Panc1 (cell line): ENCODE results near the gene ELFN1. TPM values are rescaled to one million over a fixed set of nuclear protein-coding genes. Genes with fewer than 3 reads are reported as not detected.

Experiments
- ATAC-seq: fragments of 200-7000 bp; cut with Tn5 transposase; 2 replicates; pipeline ENCODE4 v1.9.1; 2020; ENCODE audit warnings: mild to moderate bottlenecking, moderate library complexity
- BruUV-seq: library from RNA; stranded (reverse); fragments of 400-500 nt; replicated peaks from 2 replicates; lab custom pipeline; 2021; lab: Mats Ljungman, UMichigan
- CTCF ChIA-PET: fragments of 300-600 bp; sonication (Branson Sonifier 250); formaldehyde crosslinking; loops from one replicate; lab custom pipeline; 2022; ENCODE audit warnings: antibody characterized with exemption; lab: Charles Lee
- POLR2A ChIA-PET: fragments of 300-600 bp; sonication (Branson Sonifier 250); formaldehyde crosslinking; loops from one replicate; lab custom pipeline; 2022; ENCODE audit warnings: antibody characterized with exemption; lab: Charles Lee
- DNase-seq: peaks from one replicate; pipeline ENCODE4 v3.0.0-alpha.2; 2010; ENCODE audit warnings: low read depth, low spot score
- H3K27ac ChIP-seq: 2 replicates; pipeline ENCODE4 v1.5.1; 2011; ENCODE audit warnings: mild to moderate bottlenecking, low read length, inconsistent platforms
- H3K27me3 ChIP-seq: fragments of 200-500 bp; sonication (Bioruptor generic); 2 replicates; pipeline ENCODE4 v1.6.0; 2014; ENCODE audit warnings: low read length, inconsistent platforms; ENCODE audit not compliant: control insufficient read depth, insufficient read depth
- H3K36me3 ChIP-seq: fragments of 200-500 bp; sonication (Bioruptor generic); 2 replicates; pipeline ENCODE4 v1.5.1; 2014; ENCODE audit warnings: inconsistent platforms, mild to moderate bottlenecking, low read length, moderate library complexity; ENCODE audit not compliant: control insufficient read depth, insufficient read depth
- H3K4me1 ChIP-seq: 2 replicates; pipeline ENCODE4 v1.5.1; 2011; ENCODE audit warnings: inconsistent platforms, mild to moderate bottlenecking, low read length, moderate library complexity; ENCODE audit not compliant: control insufficient read depth, insufficient read depth
- H3K4me3 ChIP-seq, 2 experiments: 2 replicates each; pipeline ENCODE4 v1.5.1; 2011 to 2012; ENCODE audit warnings: low read depth in 2 of 2, low read length in 2 of 2, mild to moderate bottlenecking in 2 of 2, inconsistent platforms in 1 of 2, moderate library complexity in 1 of 2
- H3K9me3 ChIP-seq: fragments of 200-500 bp; sonication (Bioruptor generic); 2 replicates; pipeline ENCODE4 v1.5.1; 2014; ENCODE audit warnings: low read depth, mild to moderate bottlenecking, inconsistent platforms, low read length, moderate library complexity; ENCODE audit not compliant: control insufficient read depth, insufficient read depth
- POLR2AphosphoS5 ChIP-seq: IDR thresholded peaks from 2 replicates; pipeline ENCODE4 v1.6.1; 2012; ENCODE audit warnings: mild to moderate bottlenecking, low read depth, low read length, moderate library complexity
- SIN3A ChIP-seq: IDR thresholded peaks from 2 replicates; pipeline ENCODE4 v1.6.1; 2012; ENCODE audit warnings: low read depth, mild to moderate bottlenecking, low read length, moderate library complexity, borderline replicate concordance; ENCODE audit not compliant: insufficient read depth
- TCF7L2 ChIP-seq: IDR thresholded peaks from 2 replicates; pipeline ENCODE4 v1.6.1; 2011; ENCODE audit warnings: mild to moderate bottlenecking, low read depth, low read length, inconsistent platforms
- in situ Hi-C: cut with HindIII; loops from 2 replicates; pipeline ENCODE4 v1.10.0; 2016; ENCODE audit warnings: low sequenced_read_pairs, low pct_unique_long_range_greater_than_20kb
- intact Hi-C: fragments of 100-400 bp; cut with micrococcal nuclease; formaldehyde crosslinking; loops from one replicate; pipeline ENCODE4 v1.10.0; 2022; ENCODE audit not compliant: unreplicated experiment
- total RNA-seq: library from RNA; stranded (reverse); gene quantifications from one replicate; pipeline ENCODE4 v1.2.1, GENCODE V29; 2021; ENCODE audit not compliant: unreplicated experiment
- TF ChIP-seq, protein P1 (sequence below): fragments of 450-650 bp; IDR thresholded peaks from 2 replicates; pipeline ENCODE4 v1.5.1; 2017; ENCODE audit warnings: mild to moderate bottlenecking
- TF ChIP-seq, protein P2 (sequence below), 2 experiments: IDR thresholded peaks; 2 replicates each; pipeline ENCODE4 v1.6.1; 2011 to 2012; ENCODE audit warnings: low read depth in 2 of 2, control low read depth in 1 of 2, low read length in 1 of 2, mild to moderate bottlenecking in 1 of 2, moderate library complexity in 1 of 2; ENCODE audit not compliant: insufficient read depth in 1 of 2

Gene ELFN1
- total RNA-seq, 1 experiment from 2014 or later, result 39.0 TPM

DNA sequence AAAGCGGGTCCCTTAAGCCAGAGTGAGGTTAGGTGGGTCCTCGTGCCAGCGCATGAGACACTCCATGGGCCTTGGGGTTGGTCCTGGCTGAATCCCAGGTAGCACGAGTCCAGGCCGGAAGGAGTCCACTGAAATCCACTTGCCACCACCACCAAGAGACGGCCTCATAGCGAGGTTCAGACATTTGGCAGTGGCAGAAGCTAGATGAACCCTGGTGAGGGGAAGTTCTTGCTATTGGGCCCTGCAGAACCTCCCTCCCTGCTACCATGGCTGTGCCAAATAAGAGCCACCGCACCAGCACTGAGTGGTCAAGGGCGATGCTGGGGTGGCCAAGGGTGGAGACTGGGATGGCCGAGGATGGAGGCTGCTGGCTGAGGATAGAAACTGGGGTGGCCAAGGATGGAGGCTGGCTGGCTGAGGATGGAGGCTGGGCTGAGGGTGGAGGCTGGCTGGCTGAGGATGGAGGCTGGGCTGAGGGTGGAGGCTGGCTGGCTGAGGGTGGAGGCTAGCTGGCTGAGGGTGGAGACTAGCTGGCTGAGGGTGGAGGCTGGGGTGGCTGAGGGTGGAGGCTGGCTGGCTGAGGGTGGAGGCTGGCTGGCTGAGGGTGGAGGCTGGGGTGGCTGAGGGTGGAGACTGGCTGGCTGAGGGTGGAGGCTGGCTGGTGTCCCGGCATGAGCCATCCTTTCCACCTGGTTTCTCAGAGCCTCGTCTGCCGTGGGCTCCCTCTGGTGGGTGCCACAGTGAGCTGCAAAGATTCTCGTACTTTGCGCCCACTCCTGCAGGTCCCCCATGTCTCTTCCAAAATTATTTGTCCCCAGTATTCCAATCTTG lies 88.2 kb downstream of the ELFN1 start:
- Histone ChIP-seq H3K27me3 (0 out of 2 replicates have a peak, but pooled peaks cover 5% of the 10 kb centered on the region), H3K4me3 (no peak overlapping the region), H3K9me3 (no peaks in the 10 kb centered on the region), H3K36me3 (no peaks in the 10 kb centered on the region), H3K4me1 (no peaks in the 10 kb centered on the region; the same call in 1 of the 2 replicates), H3K27ac (no peak overlapping the region)
- ChIA-PET POLR2A (no interaction called here), CTCF (interaction anchor here (0.6 to 1.0 kb wide), 3 partner anchors 17 to 304 kb away, joined by 3 to 5 read pairs (median 4); no protein-coding TSS in a partner anchor)
- BruUV-seq, result no TSS peak
- intact Hi-C loops (loop anchor here (10.0 kb wide), 2 partner anchors 93 to 173 kb away; no protein-coding TSS in a partner anchor), in situ Hi-C loops (no loop called here)
- DNase-seq (no peak), ATAC-seq (peak; percentile 79)
- TF ChIP-seq, protein P1, sequence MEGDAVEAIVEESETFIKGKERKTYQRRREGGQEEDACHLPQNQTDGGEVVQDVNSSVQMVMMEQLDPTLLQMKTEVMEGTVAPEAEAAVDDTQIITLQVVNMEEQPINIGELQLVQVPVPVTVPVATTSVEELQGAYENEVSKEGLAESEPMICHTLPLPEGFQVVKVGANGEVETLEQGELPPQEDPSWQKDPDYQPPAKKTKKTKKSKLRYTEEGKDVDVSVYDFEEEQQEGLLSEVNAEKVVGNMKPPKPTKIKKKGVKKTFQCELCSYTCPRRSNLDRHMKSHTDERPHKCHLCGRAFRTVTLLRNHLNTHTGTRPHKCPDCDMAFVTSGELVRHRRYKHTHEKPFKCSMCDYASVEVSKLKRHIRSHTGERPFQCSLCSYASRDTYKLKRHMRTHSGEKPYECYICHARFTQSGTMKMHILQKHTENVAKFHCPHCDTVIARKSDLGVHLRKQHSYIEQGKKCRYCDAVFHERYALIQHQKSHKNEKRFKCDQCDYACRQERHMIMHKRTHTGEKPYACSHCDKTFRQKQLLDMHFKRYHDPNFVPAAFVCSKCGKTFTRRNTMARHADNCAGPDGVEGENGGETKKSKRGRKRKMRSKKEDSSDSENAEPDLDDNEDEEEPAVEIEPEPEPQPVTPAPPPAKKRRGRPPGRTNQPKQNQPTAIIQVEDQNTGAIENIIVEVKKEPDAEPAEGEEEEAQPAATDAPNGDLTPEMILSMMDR, result no peak; the same call in 1 of the 2 replicates
- TF ChIP-seq TCF7L2, result no peak

DNA sequence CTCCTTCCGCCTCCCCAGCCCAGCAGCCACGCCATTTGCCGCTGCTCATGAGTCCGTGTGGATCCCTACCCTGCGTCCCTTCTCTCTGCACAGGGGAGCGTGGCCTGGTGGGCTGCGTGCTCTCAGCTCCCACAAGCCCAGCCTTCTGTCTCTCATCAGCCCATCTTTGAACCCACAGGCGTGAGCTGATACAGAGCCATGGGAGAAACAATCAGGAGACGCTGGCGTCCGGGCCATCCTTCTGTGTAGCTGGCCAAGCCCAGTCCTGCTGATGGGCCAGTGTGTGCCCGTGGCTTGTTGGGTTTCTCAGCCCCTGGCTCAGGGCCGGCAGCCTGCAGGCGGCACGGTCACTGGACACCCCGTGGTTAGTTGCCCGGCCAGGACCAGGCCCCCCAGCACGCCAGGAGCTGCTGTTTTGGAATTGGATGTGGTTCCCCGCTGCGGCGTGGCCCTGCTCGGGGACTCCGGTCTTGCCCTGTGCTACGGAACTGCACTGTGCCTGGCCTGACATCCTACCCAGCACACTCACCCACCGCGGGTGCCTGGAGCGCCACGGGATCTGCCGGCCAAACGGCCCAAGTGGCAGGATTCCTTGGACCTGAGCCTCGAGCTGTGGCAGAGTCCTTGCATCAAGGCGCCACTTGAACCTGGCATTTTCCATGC lies 88.9 kb downstream of the ELFN1 start:
- Histone ChIP-seq H3K9me3 (no peaks in the 10 kb centered on the region), H3K27me3 (0 out of 2 replicates have a peak, but pooled peaks cover 5% of the 10 kb centered on the region), H3K27ac (no peak overlapping the region), H3K36me3 (no peaks in the 10 kb centered on the region), H3K4me1 (no peaks in the 10 kb centered on the region; the same call in 1 of the 2 replicates), H3K4me3 (no peak overlapping the region)
- intact Hi-C loops (loop anchor here (10.0 kb wide), 2 partner anchors 94 to 174 kb away; no protein-coding TSS in a partner anchor), in situ Hi-C loops (no loop called here)
- ChIA-PET POLR2A (no interaction called here), CTCF (interaction anchor here (0.6 to 1.0 kb wide), 4 partner anchors 17 to 305 kb away, joined by 3 to 10 read pairs (median 4); no protein-coding TSS in a partner anchor)
- DNase-seq, result no peak
- BruUV-seq, result no TSS peak
- ATAC-seq, result peak; percentile 56
- no peak for TF ChIP-seq SIN3A
- TF ChIP-seq, protein P1, result peak; percentile 49; the same call in 1 of the 2 replicates

DNA sequence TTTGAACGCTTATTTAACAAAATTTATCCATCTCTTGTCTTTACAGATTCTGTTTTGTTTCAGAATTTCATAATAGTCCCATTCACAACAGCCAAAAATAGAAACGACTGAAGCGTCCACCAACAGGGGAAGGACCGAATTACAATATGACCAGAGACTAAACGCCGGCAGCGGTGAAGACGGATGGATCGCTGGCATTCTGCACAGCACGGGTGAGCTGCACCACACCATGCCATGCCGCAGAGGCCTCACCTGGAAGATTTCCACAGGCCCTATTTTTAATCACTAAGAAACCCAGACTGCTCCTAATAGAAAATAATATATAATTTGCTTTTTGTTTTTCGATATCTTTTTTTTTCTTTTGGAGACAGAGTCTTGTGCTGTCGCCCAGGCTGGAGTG lies 91.0 kb downstream of the ELFN1 start:
- BruUV-seq, result no TSS peak
- Histone ChIP-seq H3K4me3 (no peak overlapping the region), H3K9me3 (no peaks in the 10 kb centered on the region), H3K27ac (no peak overlapping the region), H3K27me3 (0 out of 2 replicates have a peak, but pooled peaks cover 3% of the 10 kb centered on the region), H3K4me1 (no peaks in the 10 kb centered on the region; the same call in 1 of the 2 replicates), H3K36me3 (no peaks in the 10 kb centered on the region)
- POLR2A ChIA-PET, result no interaction called here
- intact Hi-C loops, result no loop called here
- DNase-seq (no peak), ATAC-seq (no peak)
- CTCF ChIA-PET, result no interaction called here
- TF ChIP-seq TCF7L2, result no peak
- TF ChIP-seq, protein P2, sequence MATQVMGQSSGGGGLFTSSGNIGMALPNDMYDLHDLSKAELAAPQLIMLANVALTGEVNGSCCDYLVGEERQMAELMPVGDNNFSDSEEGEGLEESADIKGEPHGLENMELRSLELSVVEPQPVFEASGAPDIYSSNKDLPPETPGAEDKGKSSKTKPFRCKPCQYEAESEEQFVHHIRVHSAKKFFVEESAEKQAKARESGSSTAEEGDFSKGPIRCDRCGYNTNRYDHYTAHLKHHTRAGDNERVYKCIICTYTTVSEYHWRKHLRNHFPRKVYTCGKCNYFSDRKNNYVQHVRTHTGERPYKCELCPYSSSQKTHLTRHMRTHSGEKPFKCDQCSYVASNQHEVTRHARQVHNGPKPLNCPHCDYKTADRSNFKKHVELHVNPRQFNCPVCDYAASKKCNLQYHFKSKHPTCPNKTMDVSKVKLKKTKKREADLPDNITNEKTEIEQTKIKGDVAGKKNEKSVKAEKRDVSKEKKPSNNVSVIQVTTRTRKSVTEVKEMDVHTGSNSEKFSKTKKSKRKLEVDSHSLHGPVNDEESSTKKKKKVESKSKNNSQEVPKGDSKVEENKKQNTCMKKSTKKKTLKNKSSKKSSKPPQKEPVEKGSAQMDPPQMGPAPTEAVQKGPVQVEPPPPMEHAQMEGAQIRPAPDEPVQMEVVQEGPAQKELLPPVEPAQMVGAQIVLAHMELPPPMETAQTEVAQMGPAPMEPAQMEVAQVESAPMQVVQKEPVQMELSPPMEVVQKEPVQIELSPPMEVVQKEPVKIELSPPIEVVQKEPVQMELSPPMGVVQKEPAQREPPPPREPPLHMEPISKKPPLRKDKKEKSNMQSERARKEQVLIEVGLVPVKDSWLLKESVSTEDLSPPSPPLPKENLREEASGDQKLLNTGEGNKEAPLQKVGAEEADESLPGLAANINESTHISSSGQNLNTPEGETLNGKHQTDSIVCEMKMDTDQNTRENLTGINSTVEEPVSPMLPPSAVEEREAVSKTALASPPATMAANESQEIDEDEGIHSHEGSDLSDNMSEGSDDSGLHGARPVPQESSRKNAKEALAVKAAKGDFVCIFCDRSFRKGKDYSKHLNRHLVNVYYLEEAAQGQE (IDR thresholded peaks at IDR 0.05; ENCODE audit: insufficient read depth in 1 of 2, low read depth in 2 of 2, low read length in 1 of 2), result no peak
- TF ChIP-seq, protein P1, result no peak
- TF ChIP-seq SIN3A, result no peak
- no peak for TF ChIP-seq POLR2AphosphoS5
- in situ Hi-C loops, result no loop called here
